Neural progenitor cell (in vitro differentiated cells): ENCODE data around the gene HDDC3. TPM values are rescaled to one million over a fixed set of nuclear protein-coding genes. Genes with fewer than 3 reads are reported as not detected.

Source experiments
- DNase-seq: peaks from one replicate; pipeline ENCODE4 v3.0.0-alpha.2; 2016; ENCODE audit warnings: low spot score
- H2AFZ ChIP-seq: fragments of 200-600 bp; sonication (generic); replicated peaks from 2 replicates; pipeline ENCODE4 v1.6.1; 2016; ENCODE audit warnings: antibody characterized with exemption
- H3F3A ChIP-seq: fragments of 200-600 bp; sonication (generic); 2 replicates; pipeline ENCODE4 v1.6.1; 2016; ENCODE audit warnings: antibody characterized with exemption, low read depth
- H3K27ac ChIP-seq: fragments of 200-600 bp; sonication (generic); 2 replicates; pipeline ENCODE4 v1.5.1; 2016; ENCODE audit warnings: mild to moderate bottlenecking
- H3K27me3 ChIP-seq: fragments of 200-600 bp; sonication (generic); 2 replicates; pipeline ENCODE4 v1.6.1; 2016; ENCODE audit warnings: mild to moderate bottlenecking, moderate library complexity
- H3K36me3 ChIP-seq: fragments of 200-600 bp; sonication (generic); 2 replicates; pipeline ENCODE4 v1.5.1; 2016
- H3K4me1 ChIP-seq: fragments of 200-600 bp; sonication (generic); 2 replicates; pipeline ENCODE4 v1.6.1; 2016; ENCODE audit warnings: mixed run types
- H3K4me2 ChIP-seq: fragments of 200-600 bp; sonication (generic); 2 replicates; pipeline ENCODE4 v1.6.1; 2016
- H3K4me3 ChIP-seq: fragments of 200-600 bp; sonication (generic); 2 replicates; pipeline ENCODE4 v1.5.1; 2016
- H3K79me2 ChIP-seq: fragments of 200-600 bp; sonication (generic); 2 replicates; pipeline ENCODE4 v1.6.1; 2016; ENCODE audit warnings: low read depth
- H3K9ac ChIP-seq: fragments of 200-600 bp; sonication (generic); 2 replicates; pipeline ENCODE4 v1.6.1; 2016
- H3K9me3 ChIP-seq: fragments of 200-600 bp; sonication (generic); 2 replicates; pipeline ENCODE4 v1.5.1; 2016; ENCODE audit warnings: low read depth
- H4K20me1 ChIP-seq: fragments of 200-600 bp; sonication (generic); 2 replicates; pipeline ENCODE4 v1.6.1; 2016; ENCODE audit warnings: low read depth
- H3K27ac Mint-ChIP-seq: 3 replicates; pipeline ENCODE4 v1.8.0; 2021; ENCODE audit warnings: mixed read lengths
- H3K27me3 Mint-ChIP-seq: 2 replicates; pipeline ENCODE4 v1.8.0; 2022; ENCODE audit warnings: low read depth, mild to moderate bottlenecking, inconsistent platforms, moderate library complexity, mixed read lengths; ENCODE audit not compliant: insufficient read depth
- H3K36me3 Mint-ChIP-seq: 3 replicates; pipeline ENCODE4 v1.8.0; 2021; ENCODE audit warnings: mixed read lengths
- H3K4me1 Mint-ChIP-seq: 3 replicates; pipeline ENCODE4 v1.8.0; 2021; ENCODE audit warnings: mixed read lengths
- H3K4me3 Mint-ChIP-seq: 3 replicates; pipeline ENCODE4 v1.8.0; 2021; ENCODE audit warnings: mild to moderate bottlenecking, moderate library complexity, mixed read lengths
- H3K9me3 Mint-ChIP-seq: 3 replicates; pipeline ENCODE4 v1.8.0; 2020; ENCODE audit warnings: mixed read lengths
- CTCF ChIP-seq: fragments of 200-600 bp; sonication (generic); IDR thresholded peaks from 2 replicates; pipeline ENCODE4 v1.5.1; 2017; ENCODE audit warnings: antibody characterized with exemption, mild to moderate bottlenecking
- EZH2 ChIP-seq: fragments of 200-600 bp; sonication (generic); IDR thresholded peaks from 2 replicates; pipeline ENCODE4 v1.6.1; 2017; ENCODE audit warnings: antibody characterized with exemption, mild to moderate bottlenecking, moderate library complexity
- EZH2phosphoT487 ChIP-seq: fragments of 200-600 bp; sonication (generic); IDR thresholded peaks from 2 replicates; pipeline ENCODE4 v1.6.1; 2017; ENCODE audit warnings: antibody characterized with exemption
- total RNA-seq: library from RNA; depleted of rRNA; stranded (reverse); fragments of >200 nt; gene quantifications from 2 replicates; pipeline ENCODE4 v1.2.3, GENCODE V29; 2015; ENCODE audit warnings: low replicate concordance

Gene HDDC3
- total RNA-seq, 1 donor from 2014 or later: 20.4 TPM

- Histone ChIP-seq H3K36me3 (no peaks in the 10 kb centered on the region), H3K4me1 (peaks cover 12% of the 10 kb centered on the region), H3K9me3 (no peaks in the 10 kb centered on the region), H3K79me2 (peaks cover 16% of the 10 kb centered on the region), H3K4me2 (no peak overlapping the region), H2AFZ (no peak overlapping the region), H4K20me1 (peaks cover 10% of the 10 kb centered on the region), H3K27ac (no peak overlapping the region), H3K27me3 (peaks cover 15% of the 10 kb centered on the region), H3F3A (peaks cover 16% of the 10 kb centered on the region), H3K4me3 (no peak overlapping the region), H3K9ac (no peak overlapping the region)
- Mint-ChIP-seq H3K27me3 (peaks cover 8% of the 10 kb centered on the region), H3K9me3 (no peaks in the 10 kb centered on the region), H3K4me3 (peak overlapping the region; percentile 93), H3K36me3 (peaks cover 8% of the 10 kb centered on the region), H3K27ac (no peak overlapping the region), H3K4me1 (peaks cover 27% of the 10 kb centered on the region)
- no peak for DNase-seq
- TF ChIP-seq EZH2 (no peak), CTCF (no peak), EZH2phosphoT487 (no peak)
Measured at GRCh38 chr15:90933301-90933700, 952 bp upstream of the HDDC3 start.

GRCh38 chr15:90932660-90932991, 277 bp upstream of the HDDC3 start:
- Mint-ChIP-seq H3K27ac (peak overlapping the region; percentile 66), H3K36me3 (peaks cover 6% of the 10 kb centered on the region), H3K4me3 (peak overlapping the region; percentile 93), H3K27me3 (peaks cover 8% of the 10 kb centered on the region), H3K4me1 (peaks cover 27% of the 10 kb centered on the region), H3K9me3 (no peaks in the 10 kb centered on the region)
- no peaks in the 10 kb centered on the region for H3K9me3 ChIP-seq
- H3K27ac ChIP-seq: no peak overlapping the region
- peaks cover 16% of the 10 kb centered on the region for H3F3A ChIP-seq
- TF ChIP-seq CTCF (no peak), EZH2 (no peak), EZH2phosphoT487 (no peak)
- peaks cover 16% of the 10 kb centered on the region for H3K79me2 ChIP-seq
- H3K9ac ChIP-seq: no peak overlapping the region
- DNase-seq: no peak
- H3K4me1 ChIP-seq: peaks cover 12% of the 10 kb centered on the region
- no peak overlapping the region for H2AFZ ChIP-seq
- H3K27me3 ChIP-seq: peaks cover 15% of the 10 kb centered on the region
- peaks cover 10% of the 10 kb centered on the region for H4K20me1 ChIP-seq
- H3K4me2 ChIP-seq: peak overlapping the region; percentile 88
- H3K4me3 ChIP-seq: peak overlapping the region; percentile 85
- no peaks in the 10 kb centered on the region for H3K36me3 ChIP-seq

GRCh38 chr15:90931575-90931827, 848 bp downstream of the HDDC3 start:
- Mint-ChIP-seq H3K4me3 (peak overlapping the region; percentile 93), H3K27ac (no peak overlapping the region), H3K36me3 (peaks cover 3% of the 10 kb centered on the region), H3K27me3 (peaks cover 8% of the 10 kb centered on the region), H3K9me3 (no peaks in the 10 kb centered on the region), H3K4me1 (peaks cover 24% of the 10 kb centered on the region)
- H3F3A ChIP-seq: peaks cover 16% of the 10 kb centered on the region
- H3K27ac ChIP-seq: no peak overlapping the region
- peaks cover 15% of the 10 kb centered on the region for H3K27me3 ChIP-seq
- H3K9me3 ChIP-seq: no peaks in the 10 kb centered on the region
- peak overlapping the region; percentile 97 for H2AFZ ChIP-seq
- H3K79me2 ChIP-seq: peaks cover 11% of the 10 kb centered on the region
- TF ChIP-seq EZH2 (no peak), EZH2phosphoT487 (no peak), CTCF (no peak)
- peak overlapping the region; percentile 85 for H3K4me3 ChIP-seq
- no peak overlapping the region for H3K9ac ChIP-seq
- peak overlapping the region; percentile 88 for H3K4me2 ChIP-seq
- H3K36me3 ChIP-seq: no peaks in the 10 kb centered on the region
- H4K20me1 ChIP-seq: peaks cover 7% of the 10 kb centered on the region
- H3K4me1 ChIP-seq: peaks cover 12% of the 10 kb centered on the region
- DNase-seq: no peak
